KMS-11 (cell line): ENCODE measurements around the gene LTBP3.

Experiments used
- H2AFZ ChIP-seq: fragments of 200-600 bp; sonication (generic); 2 replicates; pipeline ENCODE4 v1.6.1; 2016; ENCODE audit warnings: antibody characterized with exemption, mixed run types, low read depth
- H3K27ac ChIP-seq: fragments of 200-600 bp; sonication (generic); 2 replicates; pipeline ENCODE4 v1.6.1; 2016; ENCODE audit warnings: mild to moderate bottlenecking, mixed run types
- H3K27me3 ChIP-seq: fragments of 200-600 bp; sonication (generic); 2 replicates; pipeline ENCODE4 v1.6.1; 2017; ENCODE audit warnings: mild to moderate bottlenecking, low read depth, mixed run types, moderate library complexity; ENCODE audit not compliant: insufficient read depth
- H3K36me3 ChIP-seq: fragments of 200-600 bp; sonication (generic); 2 replicates; pipeline ENCODE4 v1.6.1; 2017; ENCODE audit warnings: mild to moderate bottlenecking, mixed run types; ENCODE audit not compliant: insufficient read depth
- H3K4me1 ChIP-seq: fragments of 200-600 bp; sonication (generic); 2 replicates; pipeline ENCODE4 v1.6.1; 2016; ENCODE audit warnings: mild to moderate bottlenecking, low read depth, mixed run types; ENCODE audit not compliant: poor library complexity, severe bottlenecking
- H3K4me2 ChIP-seq: fragments of 200-600 bp; sonication (generic); 2 replicates; pipeline ENCODE4 v1.7.0; 2016; ENCODE audit warnings: mild to moderate bottlenecking, mixed run types
- H3K4me3 ChIP-seq: fragments of 200-600 bp; sonication (generic); IDR thresholded peaks from 2 replicates; pipeline ENCODE4 v1.6.1; 2017; ENCODE audit warnings: low read depth, low read length, mixed read lengths; ENCODE audit not compliant: insufficient read depth
- H3K79me2 ChIP-seq: fragments of 200-600 bp; sonication (generic); 2 replicates; pipeline ENCODE4 v1.6.1; 2016; ENCODE audit warnings: low read depth, mixed run types; ENCODE audit not compliant: insufficient read depth
- H3K9ac ChIP-seq: fragments of 200-600 bp; sonication (generic); 2 replicates; pipeline ENCODE4 v1.6.1; 2016; ENCODE audit warnings: mild to moderate bottlenecking, mixed run types
- H4K20me1 ChIP-seq: fragments of 200-600 bp; sonication (generic); 2 replicates; pipeline ENCODE4 v1.6.1; 2016; ENCODE audit warnings: mild to moderate bottlenecking, mixed run types; ENCODE audit not compliant: insufficient read depth
- TF ChIP-seq, protein P1 (sequence below): fragments of 200-600 bp; sonication (generic); conservative IDR thresholded peaks from 2 replicates; pipeline ENCODE4 v1.6.1; 2017; ENCODE audit warnings: low read depth, mild to moderate bottlenecking, antibody characterized with exemption, low read length, moderate library complexity, mixed read lengths

The LTBP3 gene

GRCh38 chr11:65599216-65599954 lies 41.2 kb upstream of the LTBP3 start:
- H3K4me1 ChIP-seq, result peaks cover 14% of the 10 kb centered on the region
- TF ChIP-seq, protein P1, sequence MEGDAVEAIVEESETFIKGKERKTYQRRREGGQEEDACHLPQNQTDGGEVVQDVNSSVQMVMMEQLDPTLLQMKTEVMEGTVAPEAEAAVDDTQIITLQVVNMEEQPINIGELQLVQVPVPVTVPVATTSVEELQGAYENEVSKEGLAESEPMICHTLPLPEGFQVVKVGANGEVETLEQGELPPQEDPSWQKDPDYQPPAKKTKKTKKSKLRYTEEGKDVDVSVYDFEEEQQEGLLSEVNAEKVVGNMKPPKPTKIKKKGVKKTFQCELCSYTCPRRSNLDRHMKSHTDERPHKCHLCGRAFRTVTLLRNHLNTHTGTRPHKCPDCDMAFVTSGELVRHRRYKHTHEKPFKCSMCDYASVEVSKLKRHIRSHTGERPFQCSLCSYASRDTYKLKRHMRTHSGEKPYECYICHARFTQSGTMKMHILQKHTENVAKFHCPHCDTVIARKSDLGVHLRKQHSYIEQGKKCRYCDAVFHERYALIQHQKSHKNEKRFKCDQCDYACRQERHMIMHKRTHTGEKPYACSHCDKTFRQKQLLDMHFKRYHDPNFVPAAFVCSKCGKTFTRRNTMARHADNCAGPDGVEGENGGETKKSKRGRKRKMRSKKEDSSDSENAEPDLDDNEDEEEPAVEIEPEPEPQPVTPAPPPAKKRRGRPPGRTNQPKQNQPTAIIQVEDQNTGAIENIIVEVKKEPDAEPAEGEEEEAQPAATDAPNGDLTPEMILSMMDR, result no peak
- H3K4me3 ChIP-seq, result no peak overlapping the region
- H3K79me2 ChIP-seq, result no peaks in the 10 kb centered on the region
- no peaks in the 10 kb centered on the region for H3K27me3 ChIP-seq
- H3K9ac ChIP-seq, result no peak overlapping the region
- no peak overlapping the region for H3K27ac ChIP-seq
- H4K20me1 ChIP-seq, result no peaks in the 10 kb centered on the region
- H3K4me2 ChIP-seq, result no peak overlapping the region
- H3K36me3 ChIP-seq, result no peaks in the 10 kb centered on the region
- no peak overlapping the region for H2AFZ ChIP-seq

- Histone ChIP-seq H4K20me1 (no peaks in the 10 kb centered on the region), H3K79me2 (no peaks in the 10 kb centered on the region), H3K27ac (no peak overlapping the region), H3K4me1 (peaks cover 14% of the 10 kb centered on the region), H3K36me3 (no peaks in the 10 kb centered on the region), H3K27me3 (no peaks in the 10 kb centered on the region), H3K4me3 (no peak overlapping the region), H3K9ac (no peak overlapping the region), H2AFZ (no peak overlapping the region), H3K4me2 (no peak overlapping the region)
- TF ChIP-seq, protein P1, result no peak
Measured at GRCh38 chr11:65598258-65598699, 40.1 kb upstream of the LTBP3 start.

GRCh38 chr11:65596520-65596919 lies 38.4 kb upstream of the LTBP3 start:
- no peaks in the 10 kb centered on the region for H3K36me3 ChIP-seq
- H3K4me3 ChIP-seq, result no peak overlapping the region
- H3K4me1 ChIP-seq, result peaks cover 14% of the 10 kb centered on the region
- H3K27me3 ChIP-seq, result no peaks in the 10 kb centered on the region
- no peaks in the 10 kb centered on the region for H4K20me1 ChIP-seq
- H3K9ac ChIP-seq, result no peak overlapping the region
- no peak overlapping the region for H2AFZ ChIP-seq
- H3K4me2 ChIP-seq, result no peak overlapping the region
- TF ChIP-seq, protein P1, result no peak
- no peak overlapping the region for H3K27ac ChIP-seq
- no peaks in the 10 kb centered on the region for H3K79me2 ChIP-seq

- Histone ChIP-seq H3K79me2 (no peaks in the 10 kb centered on the region), H3K27me3 (no peaks in the 10 kb centered on the region), H3K4me2 (no peak within 1 kb of the TSS), H4K20me1 (no peaks in the 10 kb centered on the region), H3K4me3 (no peak within 1 kb of the TSS), H3K27ac (no peak within 1 kb of the TSS), H3K9ac (no peak within 1 kb of the TSS), H3K4me1 (peaks cover 22% of the 10 kb centered on the region), H2AFZ (no peak within 1 kb of the TSS), H3K36me3 (no peaks in the 10 kb centered on the region)
- TF ChIP-seq, protein P1, result no peak
Measured at GRCh38 chr11:65595543-65596281, 37.6 kb upstream of the LTBP3 start, which contains the start of gene KCNK7. TSS of gene KCNK7 (minus strand) at chr11:65595800. CDS start at chr11:65595772, 28 bp downstream.
